BLaER1 (cell line): ENCODE results near the gene GRHPR.
A peak's percentile ranks its signal among the peaks of the same experiment; 100 is the strongest.

ENCODE experiments used
- H3K27ac ChIP-seq: shearing (Covaris generic); formaldehyde crosslinking; 2 replicates; pipeline ENCODE4 v1.8.1; 2022
- H3K27me3 ChIP-seq: shearing (Covaris generic); formaldehyde crosslinking; 2 replicates; pipeline ENCODE4 v1.8.1; 2022
- H3K36me3 ChIP-seq: shearing (Covaris generic); formaldehyde crosslinking; 2 replicates; pipeline ENCODE4 v1.8.1; 2022
- H3K4me1 ChIP-seq: shearing (Covaris generic); formaldehyde crosslinking; 2 replicates; pipeline ENCODE4 v1.8.1; 2022
- H3K4me2 ChIP-seq: shearing (Covaris generic); formaldehyde crosslinking; 2 replicates; pipeline ENCODE4 v1.8.1; 2022
- H3K4me3 ChIP-seq: shearing (Covaris generic); formaldehyde crosslinking; 2 replicates; pipeline ENCODE4 v1.8.1; 2022
- H3K9ac ChIP-seq: shearing (Covaris generic); formaldehyde crosslinking; 2 replicates; pipeline ENCODE4 v1.8.1; 2022
- H3K9me3 ChIP-seq: shearing (Covaris generic); formaldehyde crosslinking; 2 replicates; pipeline ENCODE4 v1.8.1; 2022
- H4K20me1 ChIP-seq: shearing (Covaris generic); formaldehyde crosslinking; 2 replicates; pipeline ENCODE4 v1.8.1; 2022
- Cebpa-rat ChIP-seq: shearing (Covaris generic); IDR thresholded peaks from 2 replicates; pipeline ENCODE4 v1.8.1; 2022

GRHPR gene

GRCh38 chr9:37382161-37382981 lies 40.1 kb upstream of the GRHPR start:
- no peaks in the 10 kb centered on the region for H3K36me3 ChIP-seq
- 0 out of 2 replicates have a peak, but pooled peaks cover 4% of the 10 kb centered on the region for H3K9me3 ChIP-seq
- H4K20me1 ChIP-seq = no peaks in the 10 kb centered on the region
- no peak overlapping the region for H3K4me3 ChIP-seq
- peak overlapping the region; percentile 5; the same call in 1 of the 2 replicates for H3K4me2 ChIP-seq
- no peak for TF ChIP-seq Cebpa-rat
- no peak overlapping the region for H3K9ac ChIP-seq
- H3K4me1 ChIP-seq = peaks cover 24% of the 10 kb centered on the region
- H3K27ac ChIP-seq = peak overlapping the region; percentile 41; the same call in 1 of the 2 replicates
- no peaks in the 10 kb centered on the region for H3K27me3 ChIP-seq

GRCh38 chr9:37382982-37383357 lies 39.5 kb upstream of the GRHPR start:
- no peaks in the 10 kb centered on the region for H3K27me3 ChIP-seq
- H3K36me3 ChIP-seq = no peaks in the 10 kb centered on the region
- H3K9ac ChIP-seq = no peak overlapping the region
- peaks cover 30% of the 10 kb centered on the region for H3K4me1 ChIP-seq
- H3K27ac ChIP-seq = peak overlapping the region; percentile 41; the same call in 1 of the 2 replicates
- peak overlapping the region; percentile 5 for H3K4me2 ChIP-seq
- H4K20me1 ChIP-seq = no peaks in the 10 kb centered on the region
- H3K4me3 ChIP-seq = no peak overlapping the region
- 0 out of 2 replicates have a peak, but pooled peaks cover 4% of the 10 kb centered on the region for H3K9me3 ChIP-seq
- no peak for TF ChIP-seq Cebpa-rat

- Histone ChIP-seq H3K9me3 (0 out of 2 replicates have a peak, but pooled peaks cover 4% of the 10 kb centered on the region), H3K27me3 (no peaks in the 10 kb centered on the region), H3K36me3 (no peaks in the 10 kb centered on the region), H3K9ac (no peak overlapping the region), H3K4me3 (no peak overlapping the region), H3K27ac (no peak overlapping the region), H4K20me1 (no peaks in the 10 kb centered on the region), H3K4me1 (peaks cover 33% of the 10 kb centered on the region), H3K4me2 (peak overlapping the region; percentile 5; the same call in 1 of the 2 replicates)
- no peak for TF ChIP-seq Cebpa-rat
These were observed 39.1 kb upstream of the GRHPR start for GRCh38 chr9:37383393-37383792.

- Histone ChIP-seq H4K20me1 (no peaks in the 10 kb centered on the region), H3K4me3 (no peak overlapping the region), H3K36me3 (no peaks in the 10 kb centered on the region), H3K27ac (no peak overlapping the region), H3K9me3 (0 out of 2 replicates have a peak, but pooled peaks cover 4% of the 10 kb centered on the region), H3K4me2 (no peak overlapping the region), H3K9ac (no peak overlapping the region), H3K4me1 (peaks cover 33% of the 10 kb centered on the region), H3K27me3 (no peaks in the 10 kb centered on the region)
- TF ChIP-seq Cebpa-rat = no peak
These were observed 38.4 kb upstream of the GRHPR start for GRCh38 chr9:37383876-37384746.

GRCh38 chr9:37385286-37385685 lies 37.2 kb upstream of the GRHPR start:
- no peak overlapping the region for H3K27ac ChIP-seq

GRCh38 chr9:37386988-37387387 lies 35.5 kb upstream of the GRHPR start:
- Histone ChIP-seq H3K9ac (no peak overlapping the region), H3K9me3 (0 out of 2 replicates have a peak, but pooled peaks cover 4% of the 10 kb centered on the region), H3K4me3 (no peak overlapping the region), H3K4me2 (peak overlapping the region; percentile 56), H3K27ac (no peak overlapping the region), H4K20me1 (no peaks in the 10 kb centered on the region), H3K27me3 (no peaks in the 10 kb centered on the region), H3K4me1 (peaks cover 33% of the 10 kb centered on the region), H3K36me3 (no peaks in the 10 kb centered on the region)
- TF ChIP-seq Cebpa-rat = no peak

More at GRCh38 chr9:37385286-37385685, 37.2 kb upstream of the GRHPR start:
- Histone ChIP-seq H3K36me3 (no peaks in the 10 kb centered on the region), H3K9ac (no peak overlapping the region), H3K4me1 (peaks cover 33% of the 10 kb centered on the region), H3K4me2 (no peak overlapping the region), H4K20me1 (no peaks in the 10 kb centered on the region), H3K4me3 (no peak overlapping the region), H3K9me3 (0 out of 2 replicates have a peak, but pooled peaks cover 4% of the 10 kb centered on the region), H3K27me3 (no peaks in the 10 kb centered on the region)
- no peak for TF ChIP-seq Cebpa-rat

GRCh38 chr9:37390759-37391158 lies 31.7 kb upstream of the GRHPR start:
- H3K9me3 ChIP-seq = no peaks in the 10 kb centered on the region
- H3K27me3 ChIP-seq = no peaks in the 10 kb centered on the region
- H3K4me3 ChIP-seq = no peak overlapping the region
- H3K4me2 ChIP-seq = no peak overlapping the region
- H3K36me3 ChIP-seq = no peaks in the 10 kb centered on the region
- no peak overlapping the region for H3K9ac ChIP-seq
- TF ChIP-seq Cebpa-rat = no peak
- no peak overlapping the region for H3K27ac ChIP-seq
- H3K4me1 ChIP-seq = peaks cover 17% of the 10 kb centered on the region
- H4K20me1 ChIP-seq = no peaks in the 10 kb centered on the region

GRCh38 chr9:37392272-37392671 lies 30.2 kb upstream of the GRHPR start:
- Histone ChIP-seq H3K4me1 (peaks cover 10% of the 10 kb centered on the region), H3K27me3 (no peaks in the 10 kb centered on the region), H3K27ac (no peak overlapping the region), H3K36me3 (no peaks in the 10 kb centered on the region), H3K9ac (no peak overlapping the region), H3K4me2 (no peak overlapping the region), H4K20me1 (no peaks in the 10 kb centered on the region), H3K9me3 (no peaks in the 10 kb centered on the region), H3K4me3 (no peak overlapping the region)
- no peak for TF ChIP-seq Cebpa-rat

GRCh38 chr9:37395229-37395628 lies 27.3 kb upstream of the GRHPR start:
- peaks cover 17% of the 10 kb centered on the region for H3K4me1 ChIP-seq
- no peaks in the 10 kb centered on the region for H3K27me3 ChIP-seq
- no peaks in the 10 kb centered on the region for H3K9me3 ChIP-seq
- no peaks in the 10 kb centered on the region for H4K20me1 ChIP-seq
- no peak for TF ChIP-seq Cebpa-rat
- no peak overlapping the region for H3K4me3 ChIP-seq
- H3K9ac ChIP-seq = no peak overlapping the region
- no peak overlapping the region for H3K27ac ChIP-seq
- H3K4me2 ChIP-seq = no peak overlapping the region
- no peaks in the 10 kb centered on the region for H3K36me3 ChIP-seq
